ENCODE measurements around the gene HSPA4. TPM values are rescaled to one million over a fixed set of nuclear protein-coding genes. Genes with fewer than 3 reads are reported as not detected.
A peak's percentile ranks its signal among the peaks of the same experiment; 100 is the strongest.

Gene HSPA4
- total and polyA plus RNA-seq, 2 of the 13 experiments (the other 11 are each of a cell fraction or from before 2014, with no cell fraction given) = 36.6 to 231 TPM

DNA sequence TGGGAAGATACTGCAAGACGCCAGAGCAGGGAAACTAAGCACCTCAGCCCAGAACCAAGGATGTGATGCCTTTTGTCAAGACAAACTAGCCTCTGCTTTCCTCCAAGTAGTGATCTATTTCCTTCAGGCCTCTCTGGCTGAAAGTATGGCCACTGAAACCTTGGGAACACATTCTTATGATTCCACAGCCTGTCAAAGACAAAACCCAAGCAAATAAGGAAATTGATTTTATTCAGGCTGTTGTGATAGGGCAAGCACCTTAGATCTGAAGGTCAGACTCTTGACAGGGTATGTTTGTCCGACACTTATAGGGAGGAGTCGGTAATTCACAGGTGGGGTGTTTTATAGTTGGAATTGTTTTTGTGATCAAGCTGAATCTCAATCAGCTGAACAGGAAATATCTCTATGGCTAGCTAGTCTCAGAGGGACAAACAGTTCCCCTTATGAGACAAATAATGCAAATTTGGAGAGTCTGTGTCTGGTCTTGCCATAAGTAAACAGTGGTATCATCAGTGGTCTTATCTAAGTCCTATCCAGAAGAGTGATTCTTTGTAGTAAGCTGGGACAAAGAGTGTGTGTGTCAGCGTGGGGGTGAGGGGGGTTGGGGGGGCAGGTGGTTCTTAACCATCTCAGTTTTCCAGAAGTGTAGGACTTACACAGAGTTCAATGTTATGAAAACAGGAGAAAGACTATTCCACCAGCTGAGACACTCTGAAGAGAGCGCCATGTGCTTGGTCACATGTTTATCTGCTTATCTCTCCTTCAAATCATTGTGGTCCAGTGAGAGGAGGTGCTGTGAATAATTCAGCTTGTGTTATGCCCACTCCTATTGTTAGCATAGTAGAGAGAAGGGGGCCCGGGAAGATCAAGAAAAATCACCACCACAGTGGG lies 18.7 kb upstream of the HSPA4 start (continued):
- TF ChIP-seq ZNF180 (CRISPR knock-in tag; IDR thresholded peaks at IDR 0.05; ENCODE audit: borderline replicate concordance, low read depth) (no peak), NFE2L2 (IDR thresholded peaks at IDR 0.05; ENCODE audit: low read length) (no peak), LCORL (IDR thresholded peaks at IDR 0.05) (no peak), LCORL (CRISPR knock-in tag; IDR thresholded peaks at IDR 0.05) (no peak), ZNF782 (CRISPR knock-in tag; IDR thresholded peaks at IDR 0.05; ENCODE audit: borderline replicate concordance) (no peak), REXO4 (CRISPR knock-in tag; IDR thresholded peaks at IDR 0.05; ENCODE audit: borderline replicate concordance) (no peak), FOXC1 (CRISPR knock-in tag; IDR thresholded peaks at IDR 0.05; ENCODE audit: borderline replicate concordance) (no peak), RFXANK (CRISPR knock-in tag; IDR thresholded peaks at IDR 0.05) (no peak), TARDBP (CRISPR knock-in tag; IDR thresholded peaks at IDR 0.05) (0 out of 2 replicates have a peak, but pooled peaks have one; percentile 15), IKZF1 (IDR thresholded peaks at IDR 0.05) (no peak), DNMT3B (CRISPR knock-in tag; conservative IDR thresholded peaks at IDR 0.05) (no peak), ZNF496 (CRISPR knock-in tag; IDR thresholded peaks at IDR 0.05; ENCODE audit: insufficient replicate concordance) (no peak), MED13 (CRISPR knock-in tag; IDR thresholded peaks at IDR 0.05) (no peak), ESRRA (CRISPR knock-in tag; IDR thresholded peaks at IDR 0.05; ENCODE audit: low read depth) (no peak), ZNF788 (CRISPR knock-in tag; IDR thresholded peaks at IDR 0.05; ENCODE audit: borderline replicate concordance) (no peak), ZFP90 (CRISPR knock-in tag; IDR thresholded peaks at IDR 0.05; ENCODE audit: borderline replicate concordance) (no peak), HNRNPUL1 (IDR thresholded peaks at IDR 0.05; ENCODE audit: low read depth, low read length) (no peak), ZNF230 (CRISPR knock-in tag; IDR thresholded peaks at IDR 0.05) (no peak), FOSL1 (CRISPR knock-in tag; IDR thresholded peaks at IDR 0.05; ENCODE audit: borderline replicate concordance) (no peak), ZNF225 (CRISPR knock-in tag; IDR thresholded peaks at IDR 0.05) (no peak), HNRNPL (IDR thresholded peaks at IDR 0.05; ENCODE audit: low read depth, low read length) (no peak), SRY (CRISPR knock-in tag; IDR thresholded peaks at IDR 0.05) (no peak), SUZ12 (IDR thresholded peaks at IDR 0.05; ENCODE audit: low read depth, low read length) (no peak), SCMH1 (CRISPR knock-in tag; IDR thresholded peaks at IDR 0.05; ENCODE audit: borderline replicate concordance) (no peak), POLR2A (IDR thresholded peaks at IDR 0.05; ENCODE audit: insufficient read depth in 1 of 2, low read depth in 2 of 2, low read length in 2 of 2) (no peak), RFX5 (IDR thresholded peaks at IDR 0.05; ENCODE audit: low read depth, low read length) (no peak)
- TF ChIP-seq, protein P1, sequence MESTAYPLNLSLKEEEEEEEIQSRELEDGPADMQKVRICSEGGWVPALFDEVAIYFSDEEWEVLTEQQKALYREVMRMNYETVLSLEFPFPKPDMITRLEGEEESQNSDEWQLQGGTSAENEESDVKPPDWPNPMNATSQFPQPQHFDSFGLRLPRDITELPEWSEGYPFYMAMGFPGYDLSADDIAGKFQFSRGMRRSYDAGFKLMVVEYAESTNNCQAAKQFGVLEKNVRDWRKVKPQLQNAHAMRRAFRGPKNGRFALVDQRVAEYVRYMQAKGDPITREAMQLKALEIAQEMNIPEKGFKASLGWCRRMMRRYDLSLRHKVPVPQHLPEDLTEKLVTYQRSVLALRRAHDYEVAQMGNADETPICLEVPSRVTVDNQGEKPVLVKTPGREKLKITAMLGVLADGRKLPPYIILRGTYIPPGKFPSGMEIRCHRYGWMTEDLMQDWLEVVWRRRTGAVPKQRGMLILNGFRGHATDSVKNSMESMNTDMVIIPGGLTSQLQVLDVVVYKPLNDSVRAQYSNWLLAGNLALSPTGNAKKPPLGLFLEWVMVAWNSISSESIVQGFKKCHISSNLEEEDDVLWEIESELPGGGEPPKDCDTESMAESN (CRISPR knock-in tag; conservative IDR thresholded peaks at IDR 0.05) = no peak
- TF ChIP-seq, protein P2, sequence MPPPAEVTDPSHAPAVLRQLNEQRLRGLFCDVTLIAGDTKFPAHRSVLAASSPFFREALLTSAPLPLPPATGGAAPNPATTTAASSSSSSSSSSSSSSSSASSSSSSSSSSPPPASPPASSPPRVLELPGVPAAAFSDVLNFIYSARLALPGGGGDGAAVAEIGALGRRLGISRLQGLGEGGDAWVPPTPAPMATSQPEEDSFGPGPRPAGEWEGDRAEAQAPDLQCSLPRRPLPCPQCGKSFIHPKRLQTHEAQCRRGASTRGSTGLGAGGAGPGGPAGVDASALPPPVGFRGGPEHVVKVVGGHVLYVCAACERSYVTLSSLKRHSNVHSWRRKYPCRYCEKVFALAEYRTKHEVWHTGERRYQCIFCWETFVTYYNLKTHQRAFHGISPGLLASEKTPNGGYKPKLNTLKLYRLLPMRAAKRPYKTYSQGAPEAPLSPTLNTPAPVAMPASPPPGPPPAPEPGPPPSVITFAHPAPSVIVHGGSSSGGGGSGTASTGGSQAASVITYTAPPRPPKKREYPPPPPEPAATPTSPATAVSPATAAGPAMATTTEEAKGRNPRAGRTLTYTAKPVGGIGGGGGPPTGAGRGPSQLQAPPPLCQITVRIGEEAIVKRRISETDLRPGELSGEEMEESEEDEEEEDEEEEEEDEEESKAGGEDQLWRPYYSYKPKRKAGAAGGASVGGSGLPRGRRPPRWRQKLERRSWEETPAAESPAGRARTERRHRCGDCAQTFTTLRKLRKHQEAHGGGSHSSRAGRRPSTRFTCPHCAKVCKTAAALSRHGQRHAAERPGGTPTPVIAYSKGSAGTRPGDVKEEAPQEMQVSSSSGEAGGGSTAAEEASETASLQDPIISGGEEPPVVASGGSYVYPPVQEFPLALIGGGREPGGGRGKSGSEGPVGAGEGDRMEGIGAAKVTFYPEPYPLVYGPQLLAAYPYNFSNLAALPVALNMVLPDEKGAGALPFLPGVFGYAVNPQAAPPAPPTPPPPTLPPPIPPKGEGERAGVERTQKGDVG (CRISPR knock-in tag; IDR thresholded peaks at IDR 0.05; ENCODE audit: borderline replicate concordance) = no peak
